Activated CD4-positive, alpha-beta T cell treated with anti-CD3 and anti-CD28 coated beads, Interleukin-10, Interleukin-2, amounts not matched to agents 100 ng/mL and 50 ng/mL, durations not matched to agents 16 hours and 8 hours (primary cell): Measurements from ENCODE around the gene SEC31A.
A peak's percentile ranks its signal among the peaks of the same experiment; 100 is the strongest.
"Not testable (repeated sequence)": the region's sequence is repeated elsewhere in the genome, so short reads cannot be mapped to it uniquely, and the experiment has no call there.

ENCODE experiments used
- DNase-seq: peaks from one replicate; pipeline ENCODE4 v3.0.0-alpha.2; 2020

SEC31A gene

GRCh38 chr4:82825425-82825824 is 65.5 kb downstream of the SEC31A start:
- no peak for DNase-seq

- DNase-seq: no peak
These were observed 67.9 kb downstream of the SEC31A start for GRCh38 chr4:82823062-82823461.

- no peak for DNase-seq
These were observed 70.3 kb downstream of the SEC31A start for GRCh38 chr4:82820689-82821088.

- no peak for DNase-seq
These were observed 72.0 kb downstream of the SEC31A start for GRCh38 chr4:82818664-82819662.

GRCh38 chr4:82816874-82817273 is 74.1 kb downstream of the SEC31A start:
- not testable (repeated sequence) for DNase-seq

- DNase-seq: no peak
These were observed 76.9 kb downstream of the SEC31A start for GRCh38 chr4:82814034-82814433.

- no peak for DNase-seq
These were observed 79.1 kb downstream of the SEC31A start for GRCh38 chr4:82811838-82812341.

GRCh38 chr4:82811392-82811791 is 79.6 kb downstream of the SEC31A start:
- DNase-seq: no peak

- DNase-seq: no peak
These were observed 80.8 kb downstream of the SEC31A start for GRCh38 chr4:82810176-82810575.

GRCh38 chr4:82809619-82810018 is 81.3 kb downstream of the SEC31A start:
- no peak for DNase-seq

GRCh38 chr4:82803746-82804145 is 87.2 kb downstream of the SEC31A start:
- no peak for DNase-seq

GRCh38 chr4:82802911-82803310 is 88.0 kb downstream of the SEC31A start:
- DNase-seq: no peak

GRCh38 chr4:82801910-82802521 is 88.9 kb downstream of the SEC31A start:
- no peak for DNase-seq

- no peak for DNase-seq
These were observed 91.7 kb downstream of the SEC31A start for GRCh38 chr4:82799006-82799881.

- DNase-seq: peak; percentile 41
These were observed 92.6 kb downstream of the SEC31A start, which contains the start of gene SCD5 for GRCh38 chr4:82798168-82799005. TSS of gene SCD5 (minus strand) at chr4:82798796. CDS start at chr4:82798537, 259 bp downstream.

- DNase-seq: no peak
These were observed 93.4 kb downstream of the SEC31A start for GRCh38 chr4:82797405-82798111.

GRCh38 chr4:82797040-82797404 is 93.9 kb downstream of the SEC31A start:
- DNase-seq: no peak

- DNase-seq: no peak
These were observed 97.9 kb downstream of the SEC31A start for GRCh38 chr4:82792912-82793649.

GRCh38 chr4:82791179-82791578 is 99.8 kb downstream of the SEC31A start:
- no peak for DNase-seq

- DNase-seq: no peak
These were observed 100.8 kb downstream of the SEC31A start for GRCh38 chr4:82790060-82790660.
